Psoas muscle (tissue), 8 donors: Measurements from ENCODE around the gene APBB3. TPM values are rescaled to one million over a fixed set of nuclear protein-coding genes. Genes with fewer than 3 reads are reported as not detected.

ENCODE experiments used
- ATAC-seq, 4 donors: fragments of 200-7000 bp; cut with Tn5 transposase; one replicate each; pipeline ENCODE4 v1.9.1; 2020; ENCODE audit warnings: moderate library complexity in 3 of 4, mild to moderate bottlenecking in 2 of 4
- DNase-seq, 2 donors: peaks; one replicate each; pipeline ENCODE4 v3.0.0-alpha.2; 2020
- H3K27ac ChIP-seq: fragments of 200-600 bp; one replicate; pipeline ENCODE4 v1.8.0; 2022
- H3K27me3 ChIP-seq, 3 donors: fragments of 200-600 bp in 1 of 3; one replicate each; pipeline versions ENCODE4 v1.6.1 to v1.8.0; 2013 to 2022; ENCODE audit warnings: low read length in 2 of 3, mild to moderate bottlenecking in 2 of 3, moderate library complexity in 1 of 3; ENCODE audit not compliant: insufficient read depth in 3 of 3
- H3K36me3 ChIP-seq, 2 donors: fragments of 200-600 bp in 1 of 2; one replicate each; pipeline versions ENCODE4 v1.6.1 to v1.8.0; 2013 to 2022; ENCODE audit warnings: low read depth in 1 of 2, mild to moderate bottlenecking in 1 of 2, moderate library complexity in 1 of 2; ENCODE audit not compliant: insufficient read depth in 1 of 2
- H3K4me1 ChIP-seq: fragments of 200-600 bp; one replicate; pipeline ENCODE4 v1.8.0; 2022
- H3K4me3 ChIP-seq: fragments of 200-600 bp; one replicate; pipeline ENCODE4 v1.8.0; 2022; ENCODE audit warnings: mild to moderate bottlenecking
- H3K9me3 ChIP-seq: fragments of 200-600 bp; one replicate; pipeline ENCODE4 v1.8.0; 2022
- WGBS, 3 donors: extraction: QIAGEN DNeasy Blood & Tissue Kit; methylation state at CpG; one replicate each; pipeline versions ENCODE4 v1.1.6 to v1.1.7; 2013; 5-methylcytosine and 5-hydroxymethylcytosine counted together
- intact Hi-C, 2 donors: fragments of 100-400 bp; cut with DNase I; formaldehyde crosslinking; loops; one replicate each; pipeline versions ENCODE4 v1.11.0 to v1.14.2; 2022
- polyA plus RNA-seq, 3 donors: library from polyadenylated mRNA; stranded (reverse); fragments of 200-250 nt; gene quantifications; one replicate each; pipeline ENCODE4 v1.2.3, GENCODE V29; 2013
- total RNA-seq, 4 donors: library from RNA; stranded (reverse); fragmentation: NEBNext Ultra II Directional in 2 of 4; extraction: Animal tissue kit (Norgen Biotek cat#: 25700) in 2 of 4; gene quantifications; one replicate each; pipeline versions ENCODE4 v1.2.1 to v1.2.4, GENCODE V29; 2021 to 2023
- TF ChIP-seq, protein P1 (sequence below): fragments of 200-600 bp; IDR thresholded peaks from one replicate; pipeline ENCODE4 v1.8.0; 2022; ENCODE audit warnings: antibody characterized with exemption
- donor health status: healthy with polysubstance abuse.
- donor health status: DM: no; HTN: no; CAD: no; lungs with moderate emphysema.
- donor health status: Bipolar disorder and iron deficiency.
- donor health status: healthy.
- donor health status: DM: yes; HTN: yes; CAD: no.
- donor health status: DM: no; HTN: no; CAD: no.
- donor health status: DM: no; HTN: no; CAD: no.
- donor health status: DM: yes; HTN: yes; CAD: no.

APBB3 gene
- total and polyA plus RNA-seq, 7 donors: 4.3 to 25.4 (median 9.5) TPM

DNA sequence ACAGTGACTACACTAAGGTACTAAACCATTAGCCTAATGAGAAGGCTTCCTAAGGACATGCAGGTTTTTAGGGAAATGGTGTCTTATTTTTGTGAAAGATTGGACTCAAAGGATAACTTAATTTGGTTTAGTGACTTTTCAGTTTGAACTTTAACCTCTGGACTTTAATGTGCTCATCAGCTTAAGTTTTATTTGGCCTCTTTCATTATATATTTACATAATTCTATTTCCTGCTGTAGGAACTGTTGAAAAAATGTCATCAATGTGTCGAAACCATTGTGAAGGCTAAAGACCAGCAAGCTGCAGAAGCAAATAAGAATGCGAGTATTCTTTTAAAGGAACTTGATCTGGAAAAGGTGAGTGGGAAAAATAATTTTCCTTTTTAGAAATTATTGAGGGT, 51.3 kb downstream of the APBB3 start:
- H3K4me3 ChIP-seq: no peak overlapping the region
- peaks cover 9 to 80% of the 10 kb centered on the region in 2 donors for H3K36me3 ChIP-seq
- no peaks in the 10 kb centered on the region for H3K4me1 ChIP-seq
- DNase-seq (no peak), ATAC-seq (no peak)
- intact Hi-C loops: no loop called here
- WGBS, 3 donors: 97 to 100% (median 99%) methylated on average over 2 of the region's 2 CpGs
- H3K27me3 ChIP-seq: no peaks in the 10 kb centered on the region
- TF ChIP-seq, protein P1, sequence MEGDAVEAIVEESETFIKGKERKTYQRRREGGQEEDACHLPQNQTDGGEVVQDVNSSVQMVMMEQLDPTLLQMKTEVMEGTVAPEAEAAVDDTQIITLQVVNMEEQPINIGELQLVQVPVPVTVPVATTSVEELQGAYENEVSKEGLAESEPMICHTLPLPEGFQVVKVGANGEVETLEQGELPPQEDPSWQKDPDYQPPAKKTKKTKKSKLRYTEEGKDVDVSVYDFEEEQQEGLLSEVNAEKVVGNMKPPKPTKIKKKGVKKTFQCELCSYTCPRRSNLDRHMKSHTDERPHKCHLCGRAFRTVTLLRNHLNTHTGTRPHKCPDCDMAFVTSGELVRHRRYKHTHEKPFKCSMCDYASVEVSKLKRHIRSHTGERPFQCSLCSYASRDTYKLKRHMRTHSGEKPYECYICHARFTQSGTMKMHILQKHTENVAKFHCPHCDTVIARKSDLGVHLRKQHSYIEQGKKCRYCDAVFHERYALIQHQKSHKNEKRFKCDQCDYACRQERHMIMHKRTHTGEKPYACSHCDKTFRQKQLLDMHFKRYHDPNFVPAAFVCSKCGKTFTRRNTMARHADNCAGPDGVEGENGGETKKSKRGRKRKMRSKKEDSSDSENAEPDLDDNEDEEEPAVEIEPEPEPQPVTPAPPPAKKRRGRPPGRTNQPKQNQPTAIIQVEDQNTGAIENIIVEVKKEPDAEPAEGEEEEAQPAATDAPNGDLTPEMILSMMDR: no peak
- no peak overlapping the region for H3K27ac ChIP-seq
- H3K9me3 ChIP-seq: no peaks in the 10 kb centered on the region

DNA sequence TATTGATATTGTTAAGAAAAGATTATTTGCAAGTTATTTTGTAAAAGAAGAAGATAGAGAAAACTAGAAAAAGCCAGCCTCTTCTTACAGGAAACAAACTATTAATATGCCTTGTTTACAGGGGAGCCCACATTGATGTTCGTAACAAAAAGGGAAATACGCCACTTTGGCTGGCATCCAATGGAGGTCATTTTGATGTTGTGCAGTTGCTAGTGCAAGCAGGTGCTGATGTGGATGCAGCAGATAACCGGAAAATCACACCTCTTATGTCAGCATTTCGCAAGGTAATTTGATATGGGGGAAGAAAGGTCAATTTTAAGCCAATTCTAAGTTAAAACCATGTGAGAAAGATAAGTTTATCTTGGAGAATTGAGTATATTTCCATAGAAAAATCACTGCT, 54.5 kb downstream of the APBB3 start:
- peaks cover 12 to 100% of the 10 kb centered on the region in 2 donors for H3K36me3 ChIP-seq
- H3K27ac ChIP-seq: no peak overlapping the region
- 62 to 64% (median 63%) methylated on average over 4 of the region's 4 CpGs for WGBS, 3 donors
- H3K27me3 ChIP-seq: no peaks in the 10 kb centered on the region
- no peaks in the 10 kb centered on the region for H3K9me3 ChIP-seq
- ATAC-seq (no peak), DNase-seq (no peak)
- no peak overlapping the region for H3K4me3 ChIP-seq
- TF ChIP-seq, protein P1: no peak
- H3K4me1 ChIP-seq: no peaks in the 10 kb centered on the region
- intact Hi-C loops: no loop called here

Other genes starting within 250 kb of the APBB3 start
- gene HBEGF, start 218.0 kb downstream of the APBB3 start, total RNA-seq: 10 to 100 TPM; 28.9 to 36.7 (median 34.2) TPM
- gene HBEGF, start 218.0 kb downstream of the APBB3 start, polyA plus RNA-seq: 10 to 100 TPM; 14.5 to 60.8 (median 27.6) TPM
- not detected for gene SLC4A9, start 204.4 kb downstream of the APBB3 start, total RNA-seq
- under 1 TPM in 1 of 3 donors, not detected in 2; 0.09 TPM for gene SLC4A9, start 204.4 kb downstream of the APBB3 start, polyA plus RNA-seq
- gene ANKHD1, start 162.8 kb downstream of the APBB3 start, total RNA-seq: 10 to 100 TPM; 50.7 to 86.1 (median 72.0) TPM
- gene ANKHD1, start 162.8 kb downstream of the APBB3 start, polyA plus RNA-seq: 10 to 100 TPM; 31.2 to 57.1 (median 37.3) TPM
- 100 to 1,000 TPM in 1 of 4 donors, 10 to 100 TPM in 3; 31.7 to 116 (median 40.5) TPM for gene EIF4EBP3, start 16.9 kb downstream of the APBB3 start, total RNA-seq
- gene EIF4EBP3, start 16.9 kb downstream of the APBB3 start, polyA plus RNA-seq: 10 to 100 TPM; 43.8 to 81.8 (median 64.2) TPM
- 10 to 100 TPM; 33.4 to 58.5 (median 37.6) TPM for gene SRA1, start 7.1 kb downstream of the APBB3 start, total RNA-seq
- gene SRA1, start 7.1 kb downstream of the APBB3 start, polyA plus RNA-seq: 10 to 100 TPM; 36.9 to 78.0 (median 58.6) TPM
- 100 to 1,000 TPM in 3 of 4 donors, 10 to 100 TPM in 1; 95.7 to 129 (median 117) TPM for gene SLC35A4, start 230 bp upstream of the APBB3 start, total RNA-seq
- 100 to 1,000 TPM in 1 of 3 donors, 10 to 100 TPM in 2; 49.9 to 149 (median 99.6) TPM for gene SLC35A4, start 230 bp upstream of the APBB3 start, polyA plus RNA-seq
- gene CD14, start 68.6 kb upstream of the APBB3 start, total RNA-seq: 10 to 100 TPM; 13.9 to 43.9 (median 18.0) TPM
- 1 to 10 TPM; 4.9 to 9.0 (median 7.3) TPM for gene CD14, start 68.6 kb upstream of the APBB3 start, polyA plus RNA-seq
- gene TMCO6, start 74.9 kb upstream of the APBB3 start, total RNA-seq: 1 to 10 TPM; 3.6 to 4.9 (median 4.1) TPM
- gene TMCO6, start 74.9 kb upstream of the APBB3 start, polyA plus RNA-seq: 1 to 10 TPM; 5.2 to 8.1 (median 6.4) TPM
- 100 to 1,000 TPM in 2 of 4 donors, 10 to 100 TPM in 2; 82.6 to 136 (median 113) TPM for gene NDUFA2, start 83.0 kb upstream of the APBB3 start, total RNA-seq
- gene NDUFA2, start 83.0 kb upstream of the APBB3 start, polyA plus RNA-seq: 100 to 1,000 TPM; 216 to 276 (median 252) TPM
- gene IK, start 83.2 kb upstream of the APBB3 start, total RNA-seq: 10 to 100 TPM; 74.8 to 99.2 (median 83.4) TPM
- gene IK, start 83.2 kb upstream of the APBB3 start, polyA plus RNA-seq: 100 to 1,000 TPM in 1 of 3 donors, 10 to 100 TPM in 2; 96.5 to 169 (median 98.3) TPM
- gene WDR55, start 100.3 kb upstream of the APBB3 start, total RNA-seq: 10 to 100 TPM in 3 of 4 donors, 1 to 10 TPM in 1; 9.9 to 20.9 (median 13.3) TPM
- 10 to 100 TPM; 12.3 to 33.4 (median 26.9) TPM for gene WDR55, start 100.3 kb upstream of the APBB3 start, polyA plus RNA-seq
- 1 to 10 TPM in 2 of 4 donors, under 1 TPM in 2; 0.30 to 1.3 (median 0.87) TPM for gene DND1, start 109.0 kb upstream of the APBB3 start, total RNA-seq
- gene DND1, start 109.0 kb upstream of the APBB3 start, polyA plus RNA-seq: 1 to 10 TPM in 1 of 3 donors, under 1 TPM in 2; 0.37 to 1.5 (median 0.61) TPM
- gene HARS1, start 126.8 kb upstream of the APBB3 start, total RNA-seq: 10 to 100 TPM; 29.5 to 48.1 (median 38.9) TPM
- gene HARS1, start 126.8 kb upstream of the APBB3 start, polyA plus RNA-seq: 10 to 100 TPM; 39.1 to 58.0 (median 45.2) TPM
- gene HARS2, start 126.9 kb upstream of the APBB3 start, total RNA-seq: 10 to 100 TPM; 19.8 to 35.1 (median 23.2) TPM
- 10 to 100 TPM; 23.8 to 40.9 (median 38.0) TPM for gene HARS2, start 126.9 kb upstream of the APBB3 start, polyA plus RNA-seq
- gene ZMAT2, start 135.8 kb upstream of the APBB3 start, total RNA-seq: 10 to 100 TPM; 44.7 to 54.5 (median 47.5) TPM
- 100 to 1,000 TPM in 1 of 3 donors, 10 to 100 TPM in 2; 78.0 to 136 (median 81.4) TPM for gene ZMAT2, start 135.8 kb upstream of the APBB3 start, polyA plus RNA-seq
- under 1 TPM in 1 of 4 donors, not detected in 3; 0.10 TPM for gene PCDHA1, start 221.5 kb upstream of the APBB3 start, total RNA-seq
- gene PCDHA1, start 221.5 kb upstream of the APBB3 start, polyA plus RNA-seq: not detected
- under 1 TPM in 1 of 4 donors, not detected in 3; 0.18 TPM for gene PCDHA2, start 230.3 kb upstream of the APBB3 start, total RNA-seq
- not detected for gene PCDHA2, start 230.3 kb upstream of the APBB3 start, polyA plus RNA-seq
- under 1 TPM in 1 of 4 donors, not detected in 3; 0.12 TPM for gene PCDHA3, start 236.5 kb upstream of the APBB3 start, total RNA-seq
- under 1 TPM in 1 of 3 donors, not detected in 2; 0.03 TPM for gene PCDHA3, start 236.5 kb upstream of the APBB3 start, polyA plus RNA-seq
- gene PCDHA4, start 242.5 kb upstream of the APBB3 start, total RNA-seq: under 1 TPM in 2 of 4 donors, not detected in 2; 0.06 to 0.08 TPM
- under 1 TPM; 0.01 to 0.06 (median 0.01) TPM for gene PCDHA4, start 242.5 kb upstream of the APBB3 start, polyA plus RNA-seq